OCI-LY7 (cell line): ENCODE data around the gene TBC1D10B. TPM values are rescaled to one million over a fixed set of nuclear protein-coding genes. Genes with fewer than 3 reads are reported as not detected.

Source experiments
- BruUV-seq: library from RNA; stranded (reverse); fragments of 400-500 nt; replicated peaks from 2 replicates; lab custom pipeline; 2021; lab: Mats Ljungman, UMichigan
- CTCF ChIA-PET: fragments of 300-600 bp; sonication (Branson Sonifier 250); formaldehyde crosslinking; loops from one replicate; lab custom pipeline; 2022; ENCODE audit warnings: antibody characterized with exemption; ENCODE audit not compliant: unreplicated experiment; lab: Charles Lee
- POLR2A ChIA-PET: fragments of 300-600 bp; sonication (Branson Sonifier 250); formaldehyde crosslinking; loops from one replicate; lab custom pipeline; 2022; ENCODE audit warnings: antibody characterized with exemption; lab: Charles Lee
- DNase-seq: peaks from one replicate; pipeline ENCODE4 v3.0.0-alpha.2; 2015; ENCODE audit warnings: low spot score
- H2AFZ ChIP-seq: fragments of 200-600 bp; sonication (generic), shearing (Covaris generic); 2 replicates; pipeline ENCODE4 v1.6.1; 2014; ENCODE audit warnings: mild to moderate bottlenecking, antibody characterized with exemption, low read length, moderate library complexity
- H3K27ac ChIP-seq: fragments of 200-600 bp; sonication (generic); 2 replicates; pipeline ENCODE4 v1.5.1; 2014; ENCODE audit warnings: mixed run types, low read depth, mild to moderate bottlenecking, moderate library complexity, low read length, inconsistent platforms; ENCODE audit not compliant: poor library complexity, severe bottlenecking
- H3K36me3 ChIP-seq: fragments of 200-600 bp; sonication (generic); 2 replicates; pipeline ENCODE4 v1.6.1; 2014; ENCODE audit warnings: mild to moderate bottlenecking, antibody characterized with exemption, low read length, moderate library complexity, mixed read lengths; ENCODE audit not compliant: insufficient read depth
- H3K4me1 ChIP-seq: fragments of 200-600 bp; sonication (generic); 2 replicates; pipeline ENCODE4 v1.5.1; 2014; ENCODE audit warnings: mild to moderate bottlenecking, low read length; ENCODE audit not compliant: insufficient read depth, poor library complexity, severe bottlenecking
- H3K4me2 ChIP-seq: fragments of 200-600 bp; sonication (generic); 2 replicates; pipeline ENCODE4 v1.6.1; 2014; ENCODE audit warnings: mild to moderate bottlenecking, low read length
- H3K4me3 ChIP-seq: fragments of 200-600 bp; sonication (generic); 2 replicates; pipeline ENCODE4 v1.5.1; 2014; ENCODE audit warnings: mild to moderate bottlenecking, low read depth, low read length; ENCODE audit not compliant: poor library complexity, severe bottlenecking
- H3K79me2 ChIP-seq: fragments of 200-600 bp; sonication (generic); 2 replicates; pipeline ENCODE4 v1.6.1; 2016; ENCODE audit warnings: low read depth, mild to moderate bottlenecking, low read length, moderate library complexity, mixed read lengths; ENCODE audit not compliant: insufficient read depth
- H3K9me2 ChIP-seq: fragments of 200-600 bp; sonication (generic); 2 replicates; pipeline ENCODE4 v1.6.1; 2016; ENCODE audit warnings: mild to moderate bottlenecking, low read length, mixed read lengths; ENCODE audit not compliant: insufficient read depth
- H3K9me3 ChIP-seq: fragments of 200-600 bp; sonication (generic); 2 replicates; pipeline ENCODE4 v1.6.1; 2014; ENCODE audit warnings: mild to moderate bottlenecking, mixed run types, low read length, mixed read lengths
- H4K20me1 ChIP-seq: fragments of 200-600 bp; sonication (generic); 2 replicates; pipeline ENCODE4 v1.6.1; 2014; ENCODE audit warnings: mild to moderate bottlenecking, antibody characterized with exemption, low read length, moderate library complexity, mixed read lengths; ENCODE audit not compliant: insufficient read depth
- CTCF ChIP-seq: fragments of 200-600 bp; sonication (generic); conservative IDR thresholded peaks from 2 replicates; pipeline ENCODE4 v1.5.1; 2014; ENCODE audit warnings: mild to moderate bottlenecking, antibody characterized with exemption, low read length, moderate library complexity, mixed read lengths
- EZH2phosphoT487 ChIP-seq: fragments of 200-600 bp; sonication (generic); IDR thresholded peaks from 2 replicates; pipeline ENCODE4 v1.6.1; 2018; ENCODE audit warnings: low read depth, borderline replicate concordance, mild to moderate bottlenecking, mixed run types, antibody characterized with exemption, low read length, moderate library complexity, mixed read lengths
- intact Hi-C: fragments of 100-400 bp; cut with micrococcal nuclease; formaldehyde crosslinking; loops from one replicate; pipeline ENCODE4 v1.10.0; 2022; ENCODE audit not compliant: unreplicated experiment
- total RNA-seq, 2 experiments: library from RNA; depleted of rRNA in 1 of 2; stranded (reverse); fragments of >200 nt in 1 of 2; shearing (Covaris generic) in 1 of 2; gene quantifications; 2 replicates each; pipeline ENCODE4 v1.2.3, GENCODE V29; 2014 to 2022

The TBC1D10B gene
- total RNA-seq, 2 experiments from 2014 or later: 44.9 to 78.6 TPM

- no peak for DNase-seq
- Histone ChIP-seq H4K20me1 (0 out of 2 replicates have a peak, but pooled peaks cover 4% of the 10 kb centered on the region), H3K79me2 (peaks cover 4% of the 10 kb centered on the region), H3K9me2 (no peaks in the 10 kb centered on the region), H3K27ac (no peak overlapping the region), H2AFZ (no peak overlapping the region), H3K36me3 (peaks cover 29% of the 10 kb centered on the region), H3K4me3 (no peak overlapping the region), H3K4me2 (no peak overlapping the region), H3K4me1 (peaks cover 7% of the 10 kb centered on the region), H3K9me3 (no peaks in the 10 kb centered on the region)
- no TSS peak for BruUV-seq
- POLR2A ChIA-PET: interaction anchor here (1.6 kb wide), 1 partner anchor 19 kb away, joined by 3 read pairs; no protein-coding TSS in a partner anchor
- CTCF ChIA-PET: no interaction called here
- TF ChIP-seq EZH2phosphoT487 (no peak), CTCF (no peak)
- intact Hi-C loops: loop anchor here (10.0 kb wide), 1 partner anchor 307 kb away; the partner anchor contains the start of genes TBX6 and YPEL3
Observed at GRCh38 chr16:30401768-30402425, 31.6 kb upstream of the TBC1D10B start.

DNA sequence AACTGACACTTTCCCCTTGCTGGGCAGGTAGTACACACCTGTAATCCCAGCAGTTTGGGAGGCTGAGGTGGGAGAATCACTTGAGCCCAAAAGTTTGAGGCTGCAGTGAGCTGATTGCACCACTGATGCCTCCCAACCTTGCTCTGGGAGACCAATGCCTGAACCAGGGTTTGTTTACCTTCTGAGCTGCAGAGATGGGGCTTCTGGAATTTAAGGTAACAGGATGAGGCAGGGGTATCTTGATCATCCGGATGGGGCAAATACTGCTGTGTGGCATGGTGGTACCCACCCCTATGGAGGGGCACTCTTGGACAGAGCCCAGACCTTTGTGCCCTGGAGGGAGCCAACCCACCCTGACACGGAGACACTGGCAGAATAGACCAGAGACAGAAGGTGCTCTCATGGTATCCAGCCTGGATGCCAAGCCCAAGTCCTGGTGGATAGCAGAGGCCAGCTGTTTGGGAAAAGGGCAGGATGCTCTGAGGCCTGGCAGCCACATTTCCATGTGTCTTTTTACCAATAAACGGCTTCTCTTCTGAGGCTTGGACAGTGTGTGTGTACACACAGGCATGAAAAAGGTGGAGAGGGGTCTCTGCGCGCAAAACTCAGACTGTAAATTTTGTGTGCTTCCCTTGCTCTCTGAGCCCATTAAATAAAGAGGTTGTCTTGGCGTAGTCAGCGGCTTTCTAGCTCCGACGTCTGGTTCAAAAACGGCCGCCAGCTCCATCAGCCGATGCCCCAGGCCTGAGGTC is 29.3 kb upstream of the TBC1D10B start:
- Histone ChIP-seq H2AFZ (no peak overlapping the region; the same call in 1 of the 2 replicates), H3K79me2 (peaks cover 17% of the 10 kb centered on the region), H3K27ac (no peak overlapping the region), H3K9me3 (no peaks in the 10 kb centered on the region), H4K20me1 (0 out of 2 replicates have a peak, but pooled peaks cover 5% of the 10 kb centered on the region), H3K4me1 (peaks cover 12% of the 10 kb centered on the region), H3K36me3 (peaks cover 30% of the 10 kb centered on the region), H3K4me3 (peak overlapping the region; percentile 63), H3K9me2 (no peaks in the 10 kb centered on the region), H3K4me2 (peak overlapping the region; percentile 60)
- POLR2A ChIA-PET: interaction anchor here (1.2 kb wide), 2 partner anchors 8 to 17 kb away, joined by 3 to 5 read pairs; partner anchors contain the start of gene SEPTIN1
- CTCF ChIA-PET: interaction anchor here (0.7 kb wide), 1 partner anchor 438 kb away, joined by 3 read pairs; the partner anchor contains the start of gene TMEM219
- intact Hi-C loops: loop anchor here (10.0 kb wide), 1 partner anchor 305 kb away; the partner anchor contains the start of genes TBX6 and YPEL3
- no peak for DNase-seq
- TF ChIP-seq CTCF (no peak), EZH2phosphoT487 (no peak)
- BruUV-seq: no TSS peak
